Measurements from ENCODE around the gene ANKRD34A. TPM values are rescaled to one million over a fixed set of nuclear protein-coding genes. Genes with fewer than 3 reads are reported as not detected.

The ANKRD34A gene
- polyA plus RNA-seq, 1 donor = 0.79 TPM

GRCh38 chr1:145957443-145958319 is 6.7 kb downstream of the ANKRD34A start, which contains the start of gene LIX1L:
LIX1L (minus strand) TSS chr1:145958017; CDS start chr1:145957927, 90 bp downstream.
- Histone ChIP-seq H3K4me1 (ENCODE audit: control insufficient read depth, insufficient read depth, low read length) (peaks cover 19% of the 10 kb centered on the region), H3K27ac (ENCODE audit: low read length) (peak within 1 kb of the TSS; percentile 69), H3K27me3 (ENCODE audit: control insufficient read depth, insufficient read depth, low read length) (peaks cover 47% of the 10 kb centered on the region), H3K4me3 (ENCODE audit: low read length) (peak within 1 kb of the TSS; percentile 53), H3K9me3 (ENCODE audit: control insufficient read depth, low read depth, low read length) (peaks cover 2% of the 10 kb centered on the region), H3K36me3 (ENCODE audit: control insufficient read depth, insufficient read depth, low read length) (no peaks in the 10 kb centered on the region)
- peak; percentile 93 to 95 for DNase-seq
- 7% methylated on average over 3 of the region's 60 CpGs for WGBS (ENCODE audit: insufficient coverage, low lambda C conversion rate)

DNA sequence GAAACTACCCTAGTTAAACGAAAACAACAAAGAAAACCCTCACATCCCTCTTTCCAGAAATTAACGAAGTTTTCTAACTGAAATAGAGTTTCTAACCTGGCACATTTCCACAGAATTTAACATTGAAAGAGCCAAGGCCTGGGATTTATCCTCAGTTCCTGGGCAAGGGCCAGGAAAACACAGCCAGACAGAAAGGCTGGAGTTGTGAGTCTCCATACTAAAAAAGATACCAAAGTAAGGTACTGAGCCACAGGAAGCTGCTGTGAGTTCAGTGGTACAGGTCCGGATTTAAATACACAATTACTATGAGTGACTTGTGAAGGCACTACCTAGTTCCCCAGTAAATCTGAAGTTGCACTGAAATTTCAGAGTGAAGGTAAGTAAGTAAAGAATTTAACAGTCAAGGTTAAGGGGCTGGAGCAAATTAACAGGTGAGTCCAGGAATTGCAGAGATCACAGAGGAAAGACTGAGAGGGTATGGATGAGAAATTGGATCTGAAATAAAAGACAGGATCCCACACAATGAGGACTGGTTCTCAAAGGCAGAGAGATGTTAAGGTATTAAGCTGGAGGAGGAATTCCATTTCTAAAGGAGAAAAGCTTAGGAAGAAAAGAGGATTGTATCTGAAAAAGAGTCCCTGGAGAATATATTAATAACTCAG is 7.5 kb downstream of the ANKRD34A start:
- 100% methylated on average over 2 of the region's 3 CpGs for WGBS (ENCODE audit: insufficient coverage, low lambda C conversion rate)
- peaks cover 14% of the 10 kb centered on the region for H3K4me1 ChIP-seq (ENCODE audit: control insufficient read depth, insufficient read depth, low read length)

DNA sequence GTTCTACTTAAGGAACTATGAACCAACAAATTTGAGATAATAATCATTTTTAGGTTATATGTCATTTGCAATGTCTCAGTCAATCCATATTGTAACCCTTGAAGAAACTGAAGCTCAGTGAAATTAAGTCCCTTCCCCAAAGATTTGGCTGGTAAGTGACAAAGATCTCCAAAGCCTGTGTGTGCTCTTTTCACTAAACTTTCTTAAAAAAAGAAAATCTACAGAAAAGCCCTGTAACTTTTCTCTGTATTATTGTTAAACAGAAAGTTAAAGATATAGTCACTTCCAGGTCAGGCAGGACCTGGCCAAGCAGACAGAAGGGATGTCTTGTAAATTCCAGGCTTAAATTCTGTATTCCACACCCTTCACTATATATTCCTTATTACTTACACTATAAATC is 8.0 kb downstream of the ANKRD34A start:
- H3K4me3 ChIP-seq (ENCODE audit: low read length) = peak overlapping the region; percentile 53
- H3K27me3 ChIP-seq (ENCODE audit: control insufficient read depth, insufficient read depth, low read length) = peaks cover 35% of the 10 kb centered on the region
- peaks cover 2% of the 10 kb centered on the region for H3K9me3 ChIP-seq (ENCODE audit: control insufficient read depth, low read depth, low read length)
- H3K36me3 ChIP-seq (ENCODE audit: control insufficient read depth, insufficient read depth, low read length) = no peaks in the 10 kb centered on the region
- peaks cover 8% of the 10 kb centered on the region for H3K4me1 ChIP-seq (ENCODE audit: control insufficient read depth, insufficient read depth, low read length)
- peak overlapping the region; percentile 69 for H3K27ac ChIP-seq (ENCODE audit: low read length)
- DNase-seq = no peak

More for the DNA sequence above, 7.5 kb downstream of the ANKRD34A start:
- DNase-seq = peak in 1 of 2 donors; percentile 23
- H3K27me3 ChIP-seq (ENCODE audit: control insufficient read depth, insufficient read depth, low read length) = peaks cover 41% of the 10 kb centered on the region
- H3K9me3 ChIP-seq (ENCODE audit: control insufficient read depth, low read depth, low read length) = peaks cover 2% of the 10 kb centered on the region
- H3K27ac ChIP-seq (ENCODE audit: low read length) = peak overlapping the region; percentile 69
- H3K36me3 ChIP-seq (ENCODE audit: control insufficient read depth, insufficient read depth, low read length) = no peaks in the 10 kb centered on the region
- H3K4me3 ChIP-seq (ENCODE audit: low read length) = peak overlapping the region; percentile 53

DNA sequence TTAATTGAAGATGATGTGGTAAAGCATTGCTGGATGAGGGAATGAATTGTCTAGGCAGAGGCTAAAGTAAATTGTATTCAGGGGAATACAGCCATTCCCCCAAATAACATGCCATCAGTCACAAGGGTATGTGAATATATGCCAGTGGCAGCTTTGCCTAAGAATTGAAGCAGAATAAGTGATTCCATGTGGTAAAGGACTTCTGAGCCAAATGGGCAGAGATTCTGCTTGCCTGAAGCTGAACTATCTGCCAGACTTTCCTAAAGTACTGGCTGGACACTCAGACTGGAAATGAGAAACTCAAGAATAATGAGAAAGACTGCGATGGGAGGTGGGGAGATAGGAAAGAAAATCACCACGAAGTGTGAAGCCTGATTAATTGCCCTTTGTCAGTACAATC is 8.9 kb downstream of the ANKRD34A start:
- Histone ChIP-seq H3K4me1 (ENCODE audit: control insufficient read depth, insufficient read depth, low read length) (no peaks in the 10 kb centered on the region), H3K27ac (ENCODE audit: low read length) (no peak overlapping the region), H3K9me3 (ENCODE audit: control insufficient read depth, low read depth, low read length) (peaks cover 1% of the 10 kb centered on the region), H3K4me3 (ENCODE audit: low read length) (no peak overlapping the region), H3K27me3 (ENCODE audit: control insufficient read depth, insufficient read depth, low read length) (peaks cover 26% of the 10 kb centered on the region), H3K36me3 (ENCODE audit: control insufficient read depth, insufficient read depth, low read length) (no peaks in the 10 kb centered on the region)
- DNase-seq = no peak
- no CpG with 5 or more reads among the region's 2 CpGs for WGBS (ENCODE audit: insufficient coverage, low lambda C conversion rate)

- H3K9me3 ChIP-seq (ENCODE audit: control insufficient read depth, low read depth, low read length) = no peaks in the 10 kb centered on the region
- H3K4me1 ChIP-seq (ENCODE audit: control insufficient read depth, insufficient read depth, low read length) = no peaks in the 10 kb centered on the region
- H3K4me3 ChIP-seq (ENCODE audit: low read length) = no peak overlapping the region
- H3K27ac ChIP-seq (ENCODE audit: low read length) = no peak overlapping the region
- H3K27me3 ChIP-seq (ENCODE audit: control insufficient read depth, insufficient read depth, low read length) = peaks cover 11% of the 10 kb centered on the region
- H3K36me3 ChIP-seq (ENCODE audit: control insufficient read depth, insufficient read depth, low read length) = no peaks in the 10 kb centered on the region
- DNase-seq = no peak
- 73% methylated on average over 2 of the region's 6 CpGs for WGBS (ENCODE audit: insufficient coverage, low lambda C conversion rate)
Observed at GRCh38 chr1:145953861-145954260, 10.5 kb downstream of the ANKRD34A start.

DNA sequence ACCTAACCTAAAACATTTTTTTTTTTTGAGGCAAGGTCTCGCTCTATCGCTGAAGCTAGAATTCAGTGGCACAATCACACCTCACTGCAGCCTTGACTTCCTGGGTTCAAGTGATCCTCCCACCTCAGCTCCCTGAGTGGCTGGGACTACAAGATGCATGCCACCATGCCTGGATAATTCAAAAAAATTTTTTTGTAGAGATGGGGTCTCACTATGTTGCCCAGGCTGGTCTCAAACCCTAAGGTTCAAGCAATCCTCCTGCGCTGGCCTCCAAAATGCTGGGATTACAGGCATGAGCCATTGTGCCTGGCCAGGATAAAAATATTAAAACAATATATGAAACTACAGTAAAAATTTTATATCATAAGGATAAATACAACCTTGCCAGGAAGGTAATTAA is 11.5 kb downstream of the ANKRD34A start:
- peaks cover 7% of the 10 kb centered on the region for H3K27me3 ChIP-seq (ENCODE audit: control insufficient read depth, insufficient read depth, low read length)
- no CpG with 5 or more reads among the region's 3 CpGs for WGBS (ENCODE audit: insufficient coverage, low lambda C conversion rate)
- no peak overlapping the region for H3K4me3 ChIP-seq (ENCODE audit: low read length)
- H3K27ac ChIP-seq (ENCODE audit: low read length) = no peak overlapping the region
- no peaks in the 10 kb centered on the region for H3K36me3 ChIP-seq (ENCODE audit: control insufficient read depth, insufficient read depth, low read length)
- DNase-seq = no peak
- H3K9me3 ChIP-seq (ENCODE audit: control insufficient read depth, low read depth, low read length) = no peaks in the 10 kb centered on the region
- H3K4me1 ChIP-seq (ENCODE audit: control insufficient read depth, insufficient read depth, low read length) = no peaks in the 10 kb centered on the region

DNA sequence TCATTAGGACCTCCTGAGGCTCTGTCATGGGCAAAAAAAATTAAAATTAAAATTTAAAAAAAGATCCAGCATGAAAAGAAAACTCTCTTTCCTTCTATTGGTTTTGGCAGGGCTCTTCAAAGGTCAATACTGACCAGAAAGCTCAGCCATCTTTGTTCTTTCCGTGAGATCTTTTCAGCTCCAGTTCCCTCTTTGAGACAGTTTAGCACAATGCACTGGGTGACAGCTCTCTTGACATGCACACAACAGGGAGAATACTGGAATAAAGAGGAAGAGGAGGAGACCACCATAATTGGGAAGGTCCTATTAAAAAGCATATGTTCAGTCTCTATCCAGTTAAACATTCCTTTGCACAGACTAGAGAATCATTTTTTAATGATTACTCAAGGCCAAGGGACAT is 12.8 kb downstream of the ANKRD34A start:
- H3K4me1 ChIP-seq (ENCODE audit: control insufficient read depth, insufficient read depth, low read length) = no peaks in the 10 kb centered on the region
- H3K9me3 ChIP-seq (ENCODE audit: control insufficient read depth, low read depth, low read length) = no peaks in the 10 kb centered on the region
- H3K27ac ChIP-seq (ENCODE audit: low read length) = no peak overlapping the region
- no peak for DNase-seq
- no peak overlapping the region for H3K4me3 ChIP-seq (ENCODE audit: low read length)
- H3K36me3 ChIP-seq (ENCODE audit: control insufficient read depth, insufficient read depth, low read length) = peaks cover 2% of the 10 kb centered on the region
- peaks cover 4% of the 10 kb centered on the region for H3K27me3 ChIP-seq (ENCODE audit: control insufficient read depth, insufficient read depth, low read length)
- 100% methylated on average over 1 of the region's 1 CpG for WGBS (ENCODE audit: insufficient coverage, low lambda C conversion rate)

DNA sequence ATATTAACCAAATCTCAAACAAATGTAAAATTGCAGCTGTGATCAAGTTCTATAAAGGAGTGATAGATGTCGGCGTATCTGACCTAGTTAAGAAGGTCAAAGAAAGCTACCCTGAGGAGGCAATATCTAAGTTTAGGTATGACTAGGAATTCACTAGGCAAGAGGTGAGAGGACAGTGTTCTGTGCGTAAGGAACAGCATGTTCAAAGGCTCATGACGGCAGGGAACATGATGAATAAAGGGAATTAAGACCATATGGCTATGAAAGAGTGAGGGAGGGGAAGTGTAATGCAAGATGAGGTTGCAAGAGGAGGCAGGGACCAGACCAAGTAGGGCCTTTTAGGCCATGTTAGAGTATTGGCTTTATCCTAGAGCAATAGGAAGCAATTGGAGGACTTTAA is 15.2 kb downstream of the ANKRD34A start:
- Histone ChIP-seq H3K36me3 (ENCODE audit: control insufficient read depth, insufficient read depth, low read length) (peaks cover 2% of the 10 kb centered on the region), H3K4me1 (ENCODE audit: control insufficient read depth, insufficient read depth, low read length) (no peaks in the 10 kb centered on the region), H3K9me3 (ENCODE audit: control insufficient read depth, low read depth, low read length) (no peaks in the 10 kb centered on the region), H3K4me3 (ENCODE audit: low read length) (no peak overlapping the region), H3K27ac (ENCODE audit: low read length) (no peak overlapping the region), H3K27me3 (ENCODE audit: control insufficient read depth, insufficient read depth, low read length) (no peaks in the 10 kb centered on the region)
- no peak for DNase-seq
- WGBS (ENCODE audit: insufficient coverage, low lambda C conversion rate) = 100% methylated on average over 2 of the region's 4 CpGs

GRCh38 chr1:145947551-145947950 is 16.8 kb downstream of the ANKRD34A start:
- no peak for DNase-seq
- Histone ChIP-seq H3K4me1 (ENCODE audit: control insufficient read depth, insufficient read depth, low read length) (no peaks in the 10 kb centered on the region), H3K9me3 (ENCODE audit: control insufficient read depth, low read depth, low read length) (no peaks in the 10 kb centered on the region), H3K27ac (ENCODE audit: low read length) (no peak overlapping the region), H3K4me3 (ENCODE audit: low read length) (no peak overlapping the region), H3K36me3 (ENCODE audit: control insufficient read depth, insufficient read depth, low read length) (peaks cover 7% of the 10 kb centered on the region), H3K27me3 (ENCODE audit: control insufficient read depth, insufficient read depth, low read length) (no peaks in the 10 kb centered on the region)
- WGBS (ENCODE audit: insufficient coverage, low lambda C conversion rate) = no CpG with 5 or more reads among the region's 4 CpGs

- H3K4me3 ChIP-seq (ENCODE audit: low read length) = no peak overlapping the region
- peak in 1 of 2 donors; percentile 58 for DNase-seq
- no peaks in the 10 kb centered on the region for H3K9me3 ChIP-seq (ENCODE audit: control insufficient read depth, low read depth, low read length)
- H3K4me1 ChIP-seq (ENCODE audit: control insufficient read depth, insufficient read depth, low read length) = no peaks in the 10 kb centered on the region
- H3K36me3 ChIP-seq (ENCODE audit: control insufficient read depth, insufficient read depth, low read length) = peaks cover 8% of the 10 kb centered on the region
- no CpG with 5 or more reads among the region's 4 CpGs for WGBS (ENCODE audit: insufficient coverage, low lambda C conversion rate)
- H3K27me3 ChIP-seq (ENCODE audit: control insufficient read depth, insufficient read depth, low read length) = no peaks in the 10 kb centered on the region
- H3K27ac ChIP-seq (ENCODE audit: low read length) = no peak overlapping the region
Observed at GRCh38 chr1:145946477-145946986, 17.8 kb downstream of the ANKRD34A start.

All from large intestine (tissue), 3 donors.